Neural cell (in vitro differentiated cells): ENCODE results near the gene ASB17. TPM values are rescaled to one million over a fixed set of nuclear protein-coding genes. Genes with fewer than 3 reads are reported as not detected.

Source experiments
- H2AFZ ChIP-seq: fragments of 200-600, 300-800 bp; sonication (generic), shearing (Covaris generic); 2 replicates; pipeline ENCODE4 v1.6.0; 2014; ENCODE audit warnings: low read depth, mild to moderate bottlenecking, antibody characterized with exemption, low read length, moderate library complexity
- H3F3A ChIP-seq: fragments of 200-600 bp; shearing (Covaris generic); 2 replicates; pipeline ENCODE4 v1.6.1; 2016; ENCODE audit warnings: mild to moderate bottlenecking, moderate library complexity, mixed read lengths, antibody characterized with exemption, low read length; ENCODE audit not compliant: insufficient read depth, poor library complexity, severe bottlenecking
- H3K27ac ChIP-seq: fragments of 200-600, 300-800 bp; sonication (generic), shearing (Covaris generic); 2 replicates; pipeline ENCODE4 v1.5.1; 2014; ENCODE audit warnings: mild to moderate bottlenecking, low read length, moderate library complexity
- H3K27me3 ChIP-seq: fragments of 300-800, 200-600 bp; sonication (generic), shearing (Covaris generic); 2 replicates; pipeline ENCODE4 v1.6.0; 2014; ENCODE audit warnings: mild to moderate bottlenecking, low read depth, low read length, moderate library complexity; ENCODE audit not compliant: insufficient read depth
- H3K36me3 ChIP-seq: fragments of 300-800, 200-600 bp; sonication (generic), shearing (Covaris generic); 2 replicates; pipeline ENCODE4 v1.5.1; 2014; ENCODE audit warnings: mild to moderate bottlenecking, antibody characterized with exemption, low read length, moderate library complexity; ENCODE audit not compliant: insufficient read depth
- H3K4me2 ChIP-seq: fragments of 300-800, 200-600 bp; sonication (generic), shearing (Covaris generic); 2 replicates; pipeline ENCODE4 v1.6.0; 2014; ENCODE audit warnings: mild to moderate bottlenecking, low read length
- H3K4me3 ChIP-seq: fragments of 300-800, 200-600 bp; sonication (generic), shearing (Covaris generic); 2 replicates; pipeline ENCODE4 v1.5.1; 2014; ENCODE audit warnings: mild to moderate bottlenecking, low read length, moderate library complexity
- H3K79me2 ChIP-seq: fragments of 200-600 bp; shearing (Covaris generic); replicated peaks from 2 replicates; pipeline ENCODE4 v1.6.0; 2014; ENCODE audit warnings: mild to moderate bottlenecking, low read length, moderate library complexity; ENCODE audit not compliant: insufficient read depth
- H3K9ac ChIP-seq: fragments of 300-800, 200-600 bp; sonication (generic), shearing (Covaris generic); 2 replicates; pipeline ENCODE4 v1.6.1; 2016; ENCODE audit warnings: mild to moderate bottlenecking, low read length, mixed read lengths
- H3K9me2 ChIP-seq: fragments of 200-600 bp; shearing (Covaris generic); 2 replicates; pipeline ENCODE4 v1.6.1; 2016; ENCODE audit warnings: mild to moderate bottlenecking, low read length, mixed read lengths; ENCODE audit not compliant: insufficient read depth
- H3K9me3 ChIP-seq: fragments of 200-600, 300-800 bp; sonication (generic), shearing (Covaris generic); 2 replicates; pipeline ENCODE4 v1.6.1; 2016; ENCODE audit warnings: mild to moderate bottlenecking, mixed run types, low read length, moderate library complexity, mixed read lengths
- H4K20me1 ChIP-seq: fragments of 200-600 bp; shearing (Covaris generic); 2 replicates; pipeline ENCODE4 v1.6.1; 2016; ENCODE audit warnings: mild to moderate bottlenecking, mixed run types; ENCODE audit not compliant: insufficient read depth
- CTCF ChIP-seq: fragments of 450-650 bp; IDR thresholded peaks from 2 replicates; pipeline ENCODE4 v1.5.1; 2014; ENCODE audit warnings: antibody characterized with exemption, mild to moderate bottlenecking, moderate library complexity; ENCODE audit not compliant: poor library complexity, severe bottlenecking
- EP300 ChIP-seq: fragments of 450-650 bp; conservative IDR thresholded peaks from 2 replicates; pipeline ENCODE4 v1.6.1; 2014; ENCODE audit warnings: antibody characterized with exemption, mild to moderate bottlenecking, moderate library complexity; ENCODE audit not compliant: poor library complexity, severe bottlenecking
- EZH2 ChIP-seq: fragments of 200-600, 300-800 bp; shearing (Covaris generic), sonication (generic); IDR thresholded peaks from 2 replicates; pipeline ENCODE4 v1.6.1; 2014; ENCODE audit warnings: antibody characterized with exemption, low read length, borderline replicate concordance, mild to moderate bottlenecking; ENCODE audit not compliant: insufficient read depth, poor library complexity, severe bottlenecking
- MXI1 ChIP-seq: fragments of 450-650 bp; conservative IDR thresholded peaks from 2 replicates; pipeline ENCODE4 v1.6.1; 2014; ENCODE audit warnings: antibody characterized with exemption, mild to moderate bottlenecking; ENCODE audit not compliant: poor library complexity, severe bottlenecking
- POLR2AphosphoS5 ChIP-seq: IDR thresholded peaks from 2 replicates; pipeline ENCODE4 v1.6.1; 2012
- RAD21 ChIP-seq: fragments of 450-650 bp; conservative IDR thresholded peaks from 2 replicates; pipeline ENCODE4 v1.6.1; 2014; ENCODE audit warnings: antibody characterized with exemption, mild to moderate bottlenecking, moderate library complexity
- REST ChIP-seq: IDR thresholded peaks from 2 replicates; pipeline ENCODE4 v1.6.1; 2012; ENCODE audit warnings: borderline replicate concordance
- SMC3 ChIP-seq: fragments of 450-650 bp; conservative IDR thresholded peaks from 2 replicates; pipeline ENCODE4 v1.6.1; 2014; ENCODE audit warnings: antibody characterized with exemption, mild to moderate bottlenecking, moderate library complexity; ENCODE audit not compliant: poor library complexity
- TAF1 ChIP-seq: IDR thresholded peaks from 2 replicates; pipeline ENCODE4 v1.6.1; 2012; ENCODE audit warnings: low read depth
- polyA plus RNA-seq: library from polyadenylated mRNA; depleted of rRNA; stranded (reverse); fragments of >200 nt; gene quantifications from 2 replicates; pipeline ENCODE4 v1.2.3, GENCODE V29; 2014

The ASB17 gene
- polyA plus RNA-seq, 1 donor from 2014 or later = not detected

GRCh38 chr1:75870951-75871350, 61.3 kb downstream of the ASB17 start:
- Histone ChIP-seq H3K4me2 (no peak overlapping the region), H3K9me3 (no peaks in the 10 kb centered on the region), H3F3A (no peaks in the 10 kb centered on the region), H3K9ac (no peak overlapping the region), H3K36me3 (no peaks in the 10 kb centered on the region), H3K4me3 (no peak overlapping the region), H3K27ac (no peak overlapping the region), H3K27me3 (no peaks in the 10 kb centered on the region), H3K79me2 (no peaks in the 10 kb centered on the region), H4K20me1 (no peaks in the 10 kb centered on the region), H3K9me2 (no peaks in the 10 kb centered on the region), H2AFZ (no peak overlapping the region)
- TF ChIP-seq REST = no peak
- TF ChIP-seq EZH2 = no peak
- TF ChIP-seq SMC3 = no peak
- no peak for TF ChIP-seq TAF1
- no peak for TF ChIP-seq MXI1
- TF ChIP-seq CTCF = no peak
- TF ChIP-seq EP300 = no peak
- TF ChIP-seq POLR2AphosphoS5 = no peak
- no peak for TF ChIP-seq RAD21

Other genes starting within 250 kb of the ASB17 start
- gene ACADM, start 207.7 kb downstream of the ASB17 start, polyA plus RNA-seq = 218 and 230 TPM in 2 replicates
- 120 and 132 TPM in 2 replicates for gene RABGGTB, start 146.1 kb downstream of the ASB17 start, polyA plus RNA-seq
- gene MSH4, start 135.5 kb downstream of the ASB17 start, polyA plus RNA-seq = 0.43 and 0.48 TPM in 2 replicates
- 2.8 and 3.6 TPM in 2 replicates for gene ST6GALNAC3, start 142.3 kb upstream of the ASB17 start, polyA plus RNA-seq